Uterus (tissue), 2 donors: ENCODE data around the gene DEFB114.

ENCODE experiments used
- CTCF ChIP-seq, 4 experiments: fragments of 200-600 bp in 2 of 4; fragments of 450-650 bp in 2 of 4; sonication (generic) in 2 of 4; IDR thresholded peaks; one replicate each; pipeline ENCODE4 v1.5.1; 2016 to 2019; ENCODE audit warnings: antibody characterized with exemption in 4 of 4, mild to moderate bottlenecking in 2 of 4, moderate library complexity in 1 of 4
- POLR2A ChIP-seq, 2 donors: fragments of 450-650 bp; IDR thresholded peaks; one replicate each; pipeline ENCODE4 v1.6.1; 2016; ENCODE audit warnings: antibody characterized with exemption in 2 of 2, mild to moderate bottlenecking in 1 of 2, moderate library complexity in 1 of 2

GRCh38 chr6:49950415-49950751, 13.6 kb downstream of the DEFB114 start:
- TF ChIP-seq POLR2A (IDR thresholded peaks at IDR 0.05) = no peak
- no peak for TF ChIP-seq CTCF (IDR thresholded peaks at IDR 0.05)
